H1 (cell line): ENCODE measurements around the gene CACNA1C. TPM values are rescaled to one million over a fixed set of nuclear protein-coding genes. Genes with fewer than 3 reads are reported as not detected.

Experiments used
- HDAC2 ChIP-seq, 2 experiments: fragments of 300-600 bp in 1 of 2; sonication (generic) in 1 of 2; IDR thresholded peaks; 2 replicates each; pipeline ENCODE4 v1.6.1; 2011 to 2012; ENCODE audit warnings: low read depth in 2 of 2, low read length in 2 of 2, mild to moderate bottlenecking in 2 of 2, moderate library complexity in 2 of 2, borderline replicate concordance in 1 of 2, inconsistent platforms in 1 of 2
- JUN ChIP-seq: IDR thresholded peaks from 2 replicates; pipeline ENCODE4 v1.6.1; 2011; ENCODE audit warnings: low read depth, mild to moderate bottlenecking, improper control_type of control experiment, low read length
- SP1 ChIP-seq: IDR thresholded peaks from 2 replicates; pipeline ENCODE4 v1.6.1; 2011; ENCODE audit warnings: low read depth, low read length
- TAF7 ChIP-seq: optimal IDR thresholded peaks from 2 replicates; pipeline ENCODE3; 2011; ENCODE audit warnings: low read depth, mild to moderate bottlenecking, inconsistent platforms, low read length, moderate library complexity, borderline replicate concordance
- polyA plus RNA-seq, 7 experiments: library from polyadenylated mRNA; depleted of rRNA in 3 of 7; stranded (reverse) in 5 of 7; unstranded in 2 of 7; fragments of >200 nt in 5 of 7; fragments of 200-250 nt in 2 of 7; gene quantifications; 1 replicate in 5 of 7; 2 replicates in 1 of 7; 4 replicates in 1 of 7; pipeline versions ENCODE4 v1.2.1 to v1.2.3, GENCODE V29; 2011 to 2013; ENCODE audit warnings: missing spikeins in 2 of 7, mixed read lengths in 2 of 7
- total RNA-seq: library from RNA; stranded (reverse); fragmentation: NEBNext Ultra II Directional; extraction: Animal tissue kit (Norgen Biotek cat#: 25700); gene quantifications from 2 replicates; pipeline ENCODE4 v1.2.1, GENCODE V29; 2021

CACNA1C gene
- total and polyA plus RNA-seq, 2 of the 8 experiments (the other 6 are each of a cell fraction or from before 2014, with no cell fraction given) = 1.3 TPM

DNA sequence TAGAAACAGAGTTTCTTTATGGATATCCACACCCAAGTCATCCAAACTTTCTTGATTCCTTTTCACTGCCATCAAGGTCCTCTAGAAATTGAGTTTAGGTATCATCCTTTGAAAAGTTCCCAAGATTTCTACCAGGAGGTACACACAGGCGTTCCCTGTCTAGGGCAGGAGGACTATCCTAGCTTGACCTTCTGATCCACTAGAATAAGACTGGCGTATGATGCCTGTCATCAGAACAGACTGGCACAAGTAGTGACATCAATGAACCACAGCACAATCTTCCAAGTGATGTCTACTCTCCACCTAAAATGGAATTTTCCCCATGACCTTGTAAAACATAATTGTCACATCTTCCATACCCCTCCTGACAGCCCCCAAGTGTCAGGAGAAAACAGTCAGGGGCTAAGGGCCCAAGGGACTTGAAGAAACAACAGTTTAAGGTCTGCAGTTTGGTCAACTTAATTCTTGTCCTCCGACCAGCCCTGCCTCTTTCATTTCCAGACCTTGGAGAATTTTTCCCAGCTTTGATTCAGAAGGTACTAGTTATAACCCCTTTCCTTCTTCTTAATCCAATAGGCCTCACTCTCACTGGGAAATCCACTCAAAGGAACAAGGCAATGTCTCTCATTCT lies 641.3 kb downstream of the CACNA1C start (continued):
- TF ChIP-seq HDAC2 (IDR thresholded peaks at IDR 0.05; ENCODE audit: borderline replicate concordance in 1 of 2, low read depth in 2 of 2, low read length in 2 of 2) (no peak), JUN (no peak), SP1 (no peak), TAF7 (no peak)
